Mesothelial cell of epicardium (in vitro differentiated cells): ENCODE data around the gene TMEM234. TPM values are rescaled to one million over a fixed set of nuclear protein-coding genes. Genes with fewer than 3 reads are reported as not detected.
A peak's percentile ranks its signal among the peaks of the same experiment; 100 is the strongest.

Experiments used
- DNase-seq, 2 experiments: peaks; one replicate each; pipeline ENCODE4 v3.0.0; 2021; ENCODE audit warnings: low spot score in 2 of 2; ENCODE audit not compliant: unreplicated experiment in 2 of 2
- H3K27ac Mint-ChIP-seq: 2 replicates; pipeline ENCODE4 v1.8.0; 2021; ENCODE audit warnings: mixed read lengths
- H3K27me3 Mint-ChIP-seq: 2 replicates; pipeline ENCODE4 v1.8.0; 2021; ENCODE audit warnings: low read depth, mixed read lengths
- H3K36me3 Mint-ChIP-seq: 2 replicates; pipeline ENCODE4 v1.8.0; 2021; ENCODE audit warnings: mixed read lengths
- H3K4me1 Mint-ChIP-seq: 2 replicates; pipeline ENCODE4 v1.8.0; 2021; ENCODE audit warnings: mixed read lengths
- H3K4me3 Mint-ChIP-seq: 2 replicates; pipeline ENCODE4 v1.8.0; 2021; ENCODE audit warnings: mild to moderate bottlenecking, moderate library complexity, mixed read lengths
- H3K9me3 Mint-ChIP-seq: 2 replicates; pipeline ENCODE4 v1.8.0; 2021; ENCODE audit warnings: mixed read lengths
- total RNA-seq: library from RNA; stranded (reverse); gene quantifications from 3 replicates; pipeline ENCODE4 v1.2.1, GENCODE V29; 2021
- TF ChIP-seq, protein P1 (sequence below): fragments of 200-600 bp; sonication (generic); IDR thresholded peaks from one replicate; pipeline ENCODE4 v1.5.0; 2021; ENCODE audit warnings: antibody characterized with exemption; ENCODE audit not compliant: unreplicated experiment

TMEM234 gene
- total RNA-seq, 1 donor from 2014 or later, result 32.9 TPM

- no peaks in the 10 kb centered on the region for H3K27me3 Mint-ChIP-seq
- H3K27ac Mint-ChIP-seq, result no peak overlapping the region
- no peaks in the 10 kb centered on the region for H3K9me3 Mint-ChIP-seq
- peaks cover 13% of the 10 kb centered on the region for H3K4me1 Mint-ChIP-seq
- no peak for DNase-seq
- H3K4me3 Mint-ChIP-seq, result no peak overlapping the region
- peaks cover 41% of the 10 kb centered on the region for H3K36me3 Mint-ChIP-seq
- TF ChIP-seq, protein P1, sequence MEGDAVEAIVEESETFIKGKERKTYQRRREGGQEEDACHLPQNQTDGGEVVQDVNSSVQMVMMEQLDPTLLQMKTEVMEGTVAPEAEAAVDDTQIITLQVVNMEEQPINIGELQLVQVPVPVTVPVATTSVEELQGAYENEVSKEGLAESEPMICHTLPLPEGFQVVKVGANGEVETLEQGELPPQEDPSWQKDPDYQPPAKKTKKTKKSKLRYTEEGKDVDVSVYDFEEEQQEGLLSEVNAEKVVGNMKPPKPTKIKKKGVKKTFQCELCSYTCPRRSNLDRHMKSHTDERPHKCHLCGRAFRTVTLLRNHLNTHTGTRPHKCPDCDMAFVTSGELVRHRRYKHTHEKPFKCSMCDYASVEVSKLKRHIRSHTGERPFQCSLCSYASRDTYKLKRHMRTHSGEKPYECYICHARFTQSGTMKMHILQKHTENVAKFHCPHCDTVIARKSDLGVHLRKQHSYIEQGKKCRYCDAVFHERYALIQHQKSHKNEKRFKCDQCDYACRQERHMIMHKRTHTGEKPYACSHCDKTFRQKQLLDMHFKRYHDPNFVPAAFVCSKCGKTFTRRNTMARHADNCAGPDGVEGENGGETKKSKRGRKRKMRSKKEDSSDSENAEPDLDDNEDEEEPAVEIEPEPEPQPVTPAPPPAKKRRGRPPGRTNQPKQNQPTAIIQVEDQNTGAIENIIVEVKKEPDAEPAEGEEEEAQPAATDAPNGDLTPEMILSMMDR, result no peak
Observed at GRCh38 chr1:32186491-32186890, 35.7 kb downstream of the TMEM234 start.

DNA sequence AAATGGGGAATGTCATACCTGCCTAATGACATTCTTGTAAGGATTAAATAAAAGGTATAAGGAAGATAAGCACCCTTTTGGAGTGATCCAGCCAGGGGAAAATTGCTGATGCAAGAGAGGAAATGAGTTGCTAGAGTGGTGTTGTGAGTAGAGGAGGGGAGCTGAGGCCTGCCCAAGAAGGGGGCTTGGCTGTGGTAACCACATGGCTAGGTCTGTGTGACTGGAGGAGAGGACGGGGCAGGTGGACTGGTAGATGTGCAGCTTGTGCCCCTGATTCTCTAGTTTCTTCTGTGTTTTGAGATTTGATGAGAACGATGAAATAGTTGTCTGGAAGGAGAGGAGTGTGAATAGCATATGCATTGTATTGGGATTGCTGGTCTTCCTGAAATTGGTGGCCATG lies 36.1 kb downstream of the TMEM234 start:
- H3K36me3 Mint-ChIP-seq, result peaks cover 42% of the 10 kb centered on the region
- DNase-seq, result no peak
- no peaks in the 10 kb centered on the region for H3K9me3 Mint-ChIP-seq
- H3K4me3 Mint-ChIP-seq, result no peak overlapping the region
- H3K27me3 Mint-ChIP-seq, result no peaks in the 10 kb centered on the region
- TF ChIP-seq, protein P1, result no peak
- peaks cover 17% of the 10 kb centered on the region for H3K4me1 Mint-ChIP-seq
- no peak overlapping the region for H3K27ac Mint-ChIP-seq

DNA sequence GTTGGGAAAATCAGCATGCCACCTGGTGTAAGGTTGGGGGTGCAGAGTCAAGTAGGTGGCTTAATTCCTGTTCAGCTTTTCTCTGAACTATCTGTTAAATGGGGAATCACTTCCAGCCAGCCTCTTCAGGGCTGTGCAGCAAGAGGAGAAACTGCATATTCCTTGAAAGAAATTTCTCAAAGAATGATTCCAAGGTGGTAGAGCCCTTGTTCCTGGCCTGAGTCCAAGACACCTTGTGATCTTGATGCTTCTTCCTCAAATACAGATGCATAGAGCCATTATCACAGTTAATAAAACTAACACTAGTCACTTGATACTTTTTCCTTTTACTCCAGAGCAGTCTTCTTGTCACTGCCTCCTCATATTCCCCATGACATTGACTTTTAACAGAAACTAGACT lies 37.5 kb downstream of the TMEM234 start:
- Mint-ChIP-seq H3K27me3 (no peaks in the 10 kb centered on the region), H3K27ac (no peak overlapping the region), H3K9me3 (no peaks in the 10 kb centered on the region), H3K4me1 (peaks cover 29% of the 10 kb centered on the region), H3K36me3 (peaks cover 35% of the 10 kb centered on the region), H3K4me3 (no peak overlapping the region)
- TF ChIP-seq, protein P1, result no peak
- no peak for DNase-seq

DNA sequence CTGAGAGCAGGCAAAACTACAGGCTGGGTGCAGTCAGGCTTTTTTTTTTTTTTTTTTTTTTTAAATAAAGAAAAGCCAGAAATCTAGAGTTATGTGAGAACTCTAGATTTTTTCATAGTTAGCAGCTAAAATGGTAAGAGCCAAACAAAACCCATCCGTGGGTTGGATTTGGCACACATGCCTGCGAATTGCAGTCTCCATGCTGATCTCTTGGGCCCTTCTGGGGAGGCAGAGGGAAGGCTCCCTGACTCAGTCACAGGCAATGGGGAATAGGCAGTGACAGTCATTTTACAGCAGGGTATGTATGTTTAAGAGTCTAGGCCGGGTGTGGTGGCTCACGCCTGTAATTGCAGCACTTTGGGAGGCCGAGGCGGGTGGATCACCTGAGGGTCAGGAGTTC lies 40.1 kb downstream of the TMEM234 start:
- no peaks in the 10 kb centered on the region for H3K9me3 Mint-ChIP-seq
- peak overlapping the region; percentile 21 for H3K27ac Mint-ChIP-seq
- TF ChIP-seq, protein P1, result no peak
- H3K36me3 Mint-ChIP-seq, result peaks cover 27% of the 10 kb centered on the region
- H3K4me3 Mint-ChIP-seq, result peak overlapping the region; percentile 22
- no peaks in the 10 kb centered on the region for H3K27me3 Mint-ChIP-seq
- peaks cover 33% of the 10 kb centered on the region for H3K4me1 Mint-ChIP-seq
- no peak for DNase-seq

- peak overlapping the region; percentile 83 for H3K4me3 Mint-ChIP-seq
- DNase-seq, result no peak
- H3K4me1 Mint-ChIP-seq, result peaks cover 33% of the 10 kb centered on the region
- no peaks in the 10 kb centered on the region for H3K9me3 Mint-ChIP-seq
- TF ChIP-seq, protein P1, result no peak
- H3K27ac Mint-ChIP-seq, result peak overlapping the region; percentile 97
- H3K27me3 Mint-ChIP-seq, result no peaks in the 10 kb centered on the region
- peaks cover 26% of the 10 kb centered on the region for H3K36me3 Mint-ChIP-seq
Observed at GRCh38 chr1:32181563-32181962, 40.6 kb downstream of the TMEM234 start.

DNA sequence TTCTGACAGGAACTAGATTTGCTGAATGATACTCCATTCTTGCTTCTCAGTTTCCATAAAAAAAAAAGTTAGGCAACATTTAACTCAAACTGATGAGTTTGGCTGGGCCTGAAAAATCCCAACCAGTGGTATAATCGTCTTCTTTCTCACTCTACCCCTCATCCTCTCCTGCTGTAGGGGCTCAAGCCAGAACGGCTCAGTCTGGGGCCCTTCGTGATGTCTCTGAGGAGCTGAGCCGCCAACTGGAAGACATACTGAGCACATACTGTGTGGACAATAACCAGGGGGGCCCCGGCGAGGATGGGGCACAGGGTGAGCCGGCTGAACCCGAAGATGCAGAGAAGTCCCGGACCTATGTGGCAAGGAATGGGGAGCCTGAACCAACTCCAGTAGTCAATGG lies 41.1 kb downstream of the TMEM234 start:
- DNase-seq, result no peak
- peaks cover 21% of the 10 kb centered on the region for H3K36me3 Mint-ChIP-seq
- H3K4me1 Mint-ChIP-seq, result peaks cover 33% of the 10 kb centered on the region
- no peaks in the 10 kb centered on the region for H3K9me3 Mint-ChIP-seq
- no peaks in the 10 kb centered on the region for H3K27me3 Mint-ChIP-seq
- peak overlapping the region; percentile 83 for H3K4me3 Mint-ChIP-seq
- TF ChIP-seq, protein P1, result no peak
- peak overlapping the region; percentile 97 for H3K27ac Mint-ChIP-seq
